HG03571 (cell line): Measurements from ENCODE around the gene KICS2.

ENCODE experiments used
- ATAC-seq: cut with Tn5 transposase; IDR thresholded peaks from one replicate; pipeline ENCODE4 v1.9.1; 2021; ENCODE audit not compliant: unreplicated experiment

The KICS2 gene

GRCh38 chr12:64175254-64175945 is 46.7 kb downstream of the KICS2 start:
- no peak for ATAC-seq

GRCh38 chr12:64173456-64173855 is 48.6 kb downstream of the KICS2 start:
- no peak for ATAC-seq
